H7 (cell line): ENCODE measurements around the gene GFRA1. TPM values are rescaled to one million over a fixed set of nuclear protein-coding genes. Genes with fewer than 3 reads are reported as not detected.

Experiments
- DNase-seq: peaks from one replicate; pipeline ENCODE4 v3.0.0; 2012
- H3K27me3 ChIP-seq: 2 replicates; pipeline ENCODE4 v1.6.0; 2011; ENCODE audit warnings: mild to moderate bottlenecking, low read length; ENCODE audit not compliant: control insufficient read depth, insufficient read depth
- H3K36me3 ChIP-seq: replicated peaks from 2 replicates; pipeline ENCODE4 v1.5.1; 2011; ENCODE audit warnings: low read length; ENCODE audit not compliant: control insufficient read depth, insufficient read depth
- H3K4me3 ChIP-seq: 2 replicates; pipeline ENCODE4 v1.5.1; 2011; ENCODE audit warnings: low read depth, mild to moderate bottlenecking, control low read depth, low read length, moderate library complexity; ENCODE audit not compliant: insufficient read depth
- total RNA-seq: library from RNA; depleted of rRNA; stranded (reverse); fragments of >200 nt; shearing (Covaris generic); gene quantifications from 2 replicates; pipeline ENCODE4 v1.2.3, GENCODE V29; 2014

Gene GFRA1
- total RNA-seq, 1 experiment from 2014 or later = 1.7 TPM

GRCh38 chr10:116208956-116209567 is 63.9 kb downstream of the GFRA1 start:
- H3K36me3 ChIP-seq = no peaks in the 10 kb centered on the region
- no peaks in the 10 kb centered on the region for H3K27me3 ChIP-seq
- no peak overlapping the region for H3K4me3 ChIP-seq

GRCh38 chr10:116207690-116208089 is 65.3 kb downstream of the GFRA1 start:
- H3K4me3 ChIP-seq = no peak overlapping the region
- H3K36me3 ChIP-seq = no peaks in the 10 kb centered on the region
- DNase-seq = no peak
- H3K27me3 ChIP-seq = no peaks in the 10 kb centered on the region

More at GRCh38 chr10:116208956-116209567, 63.9 kb downstream of the GFRA1 start:
- no peak for DNase-seq

- Histone ChIP-seq H3K4me3 (no peak overlapping the region), H3K27me3 (no peaks in the 10 kb centered on the region), H3K36me3 (no peaks in the 10 kb centered on the region)
- no peak for DNase-seq
Measured at GRCh38 chr10:116203661-116204060, 69.3 kb downstream of the GFRA1 start.

- Histone ChIP-seq H3K27me3 (no peaks in the 10 kb centered on the region), H3K4me3 (no peak overlapping the region), H3K36me3 (no peaks in the 10 kb centered on the region)
- no peak for DNase-seq
Measured at GRCh38 chr10:116201670-116202430, 71.2 kb downstream of the GFRA1 start.

GRCh38 chr10:116201011-116201410 is 72.0 kb downstream of the GFRA1 start:
- H3K4me3 ChIP-seq = no peak overlapping the region
- no peaks in the 10 kb centered on the region for H3K36me3 ChIP-seq
- no peaks in the 10 kb centered on the region for H3K27me3 ChIP-seq
- DNase-seq = no peak

- DNase-seq = no peak
- no peaks in the 10 kb centered on the region for H3K27me3 ChIP-seq
- H3K36me3 ChIP-seq = no peaks in the 10 kb centered on the region
- no peak overlapping the region for H3K4me3 ChIP-seq
Measured at GRCh38 chr10:116198676-116199035, 74.3 kb downstream of the GFRA1 start.

- no peak for DNase-seq
- Histone ChIP-seq H3K36me3 (no peaks in the 10 kb centered on the region), H3K27me3 (no peaks in the 10 kb centered on the region), H3K4me3 (no peak overlapping the region)
Measured at GRCh38 chr10:116197946-116198675, 74.9 kb downstream of the GFRA1 start.

GRCh38 chr10:116195583-116195982 is 77.4 kb downstream of the GFRA1 start:
- Histone ChIP-seq H3K4me3 (no peak overlapping the region), H3K27me3 (no peaks in the 10 kb centered on the region)
- DNase-seq = no peak

GRCh38 chr10:116195039-116195438 is 78.0 kb downstream of the GFRA1 start:
- no peaks in the 10 kb centered on the region for H3K27me3 ChIP-seq
- H3K36me3 ChIP-seq = no peaks in the 10 kb centered on the region
- no peak overlapping the region for H3K4me3 ChIP-seq
- no peak for DNase-seq

More at GRCh38 chr10:116195583-116195982, 77.4 kb downstream of the GFRA1 start:
- no peaks in the 10 kb centered on the region for H3K36me3 ChIP-seq

- H3K4me3 ChIP-seq = no peak overlapping the region
- no peaks in the 10 kb centered on the region for H3K27me3 ChIP-seq
- DNase-seq = no peak
- no peaks in the 10 kb centered on the region for H3K36me3 ChIP-seq
Measured at GRCh38 chr10:116194061-116194460, 78.9 kb downstream of the GFRA1 start.

- H3K4me3 ChIP-seq = no peak overlapping the region
- no peaks in the 10 kb centered on the region for H3K36me3 ChIP-seq
Measured at GRCh38 chr10:116190883-116191282, 82.1 kb downstream of the GFRA1 start.

GRCh38 chr10:116186273-116186672 is 86.7 kb downstream of the GFRA1 start:
- DNase-seq = no peak
- Histone ChIP-seq H3K27me3 (no peaks in the 10 kb centered on the region), H3K4me3 (no peak overlapping the region), H3K36me3 (no peaks in the 10 kb centered on the region)

More at GRCh38 chr10:116190883-116191282, 82.1 kb downstream of the GFRA1 start:
- no peaks in the 10 kb centered on the region for H3K27me3 ChIP-seq
- no peak for DNase-seq

GRCh38 chr10:116185199-116185867 is 87.7 kb downstream of the GFRA1 start:
- Histone ChIP-seq H3K36me3 (no peaks in the 10 kb centered on the region), H3K4me3 (no peak overlapping the region), H3K27me3 (no peaks in the 10 kb centered on the region)
- DNase-seq = no peak

GRCh38 chr10:116184512-116184794 is 88.6 kb downstream of the GFRA1 start:
- no peaks in the 10 kb centered on the region for H3K36me3 ChIP-seq
- no peak overlapping the region for H3K4me3 ChIP-seq
- H3K27me3 ChIP-seq = no peaks in the 10 kb centered on the region
- DNase-seq = no peak
